GM12801 (cell line): ENCODE data around the gene STON2.

Source experiments
- TF ChIP-seq, protein P1 (sequence below): IDR thresholded peaks from one replicate; pipeline ENCODE4 v1.5.1; 2011; ENCODE audit warnings: control low read depth; ENCODE audit not compliant: insufficient read length; ENCODE audit errors: extremely low read depth

Gene STON2

GRCh38 chr14:81401420-81402122 is 1.4 kb upstream of the STON2 start:
- TF ChIP-seq, protein P1, sequence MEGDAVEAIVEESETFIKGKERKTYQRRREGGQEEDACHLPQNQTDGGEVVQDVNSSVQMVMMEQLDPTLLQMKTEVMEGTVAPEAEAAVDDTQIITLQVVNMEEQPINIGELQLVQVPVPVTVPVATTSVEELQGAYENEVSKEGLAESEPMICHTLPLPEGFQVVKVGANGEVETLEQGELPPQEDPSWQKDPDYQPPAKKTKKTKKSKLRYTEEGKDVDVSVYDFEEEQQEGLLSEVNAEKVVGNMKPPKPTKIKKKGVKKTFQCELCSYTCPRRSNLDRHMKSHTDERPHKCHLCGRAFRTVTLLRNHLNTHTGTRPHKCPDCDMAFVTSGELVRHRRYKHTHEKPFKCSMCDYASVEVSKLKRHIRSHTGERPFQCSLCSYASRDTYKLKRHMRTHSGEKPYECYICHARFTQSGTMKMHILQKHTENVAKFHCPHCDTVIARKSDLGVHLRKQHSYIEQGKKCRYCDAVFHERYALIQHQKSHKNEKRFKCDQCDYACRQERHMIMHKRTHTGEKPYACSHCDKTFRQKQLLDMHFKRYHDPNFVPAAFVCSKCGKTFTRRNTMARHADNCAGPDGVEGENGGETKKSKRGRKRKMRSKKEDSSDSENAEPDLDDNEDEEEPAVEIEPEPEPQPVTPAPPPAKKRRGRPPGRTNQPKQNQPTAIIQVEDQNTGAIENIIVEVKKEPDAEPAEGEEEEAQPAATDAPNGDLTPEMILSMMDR = no peak

DNA sequence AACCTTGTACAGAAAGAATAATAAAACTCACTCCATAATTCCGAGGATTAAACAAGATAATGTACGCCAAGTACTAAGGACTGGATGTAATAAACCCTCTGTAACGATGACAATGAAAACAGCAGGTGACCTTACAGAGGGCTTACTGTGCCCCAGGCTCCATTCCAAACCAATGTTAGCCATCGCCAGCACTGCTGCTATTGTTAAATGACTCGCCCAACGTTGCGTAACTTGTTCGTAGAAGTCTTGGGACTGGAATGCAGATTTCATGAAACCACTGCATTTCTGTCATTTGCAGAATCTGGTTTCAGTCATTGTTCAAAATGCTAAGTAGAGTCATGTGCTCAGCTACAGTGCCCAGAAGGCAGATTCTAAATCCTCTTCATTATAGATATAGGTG is 728 bp upstream of the STON2 start:
- TF ChIP-seq, protein P1 = no peak

DNA sequence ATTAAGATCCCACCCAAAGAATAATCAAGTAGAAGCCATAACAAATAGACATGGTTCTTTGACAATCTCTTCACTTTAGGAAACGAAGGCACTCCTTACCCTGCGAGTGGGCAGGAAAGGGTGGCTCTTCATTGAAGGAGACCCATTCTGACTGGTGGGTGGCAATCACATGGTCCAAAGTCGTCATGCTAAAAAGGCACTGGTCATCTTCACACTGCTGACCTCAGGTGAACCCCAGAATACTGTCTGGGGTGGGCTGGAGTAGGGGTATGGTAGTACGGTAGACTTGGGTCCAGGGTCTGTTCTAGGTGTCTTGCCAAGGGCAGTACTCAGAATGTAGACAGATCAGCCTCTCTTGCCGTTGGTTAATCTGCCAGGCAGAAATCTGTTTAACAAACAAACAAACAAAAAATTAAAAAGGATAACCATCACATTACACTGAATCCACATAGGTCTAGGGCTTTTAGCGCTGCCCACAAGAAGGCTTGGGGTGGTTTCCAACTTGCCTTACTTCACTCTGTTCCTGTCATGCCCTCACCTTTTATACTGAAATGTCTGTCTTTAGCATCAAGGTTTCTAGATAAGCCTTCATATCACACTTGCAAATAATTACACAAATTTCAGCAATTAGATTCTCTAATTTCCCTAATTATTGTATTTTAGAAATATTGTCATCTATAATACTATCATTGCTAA is 1.8 kb downstream of the STON2 start:
- TF ChIP-seq, protein P1 = no peak

DNA sequence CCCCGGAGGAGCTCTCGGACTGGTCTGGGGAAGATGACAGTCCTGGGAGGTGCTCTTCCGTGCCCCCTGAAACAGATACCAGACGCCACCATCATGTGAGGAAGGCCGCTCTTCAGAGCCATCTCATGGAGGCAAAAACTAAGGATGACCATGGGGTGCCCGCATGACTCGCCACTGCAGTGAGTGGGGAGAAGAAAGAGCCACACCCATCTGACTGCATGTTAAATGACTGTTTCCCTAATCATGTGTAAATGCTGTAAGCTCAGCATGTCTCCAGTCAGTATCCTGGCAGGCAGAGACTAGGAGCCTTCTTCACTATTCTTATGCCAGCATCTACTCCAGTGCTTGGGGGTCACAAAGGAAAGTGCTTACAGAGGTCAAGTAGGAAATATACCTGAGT is 4.0 kb downstream of the STON2 start:
- TF ChIP-seq, protein P1 = no peak

DNA sequence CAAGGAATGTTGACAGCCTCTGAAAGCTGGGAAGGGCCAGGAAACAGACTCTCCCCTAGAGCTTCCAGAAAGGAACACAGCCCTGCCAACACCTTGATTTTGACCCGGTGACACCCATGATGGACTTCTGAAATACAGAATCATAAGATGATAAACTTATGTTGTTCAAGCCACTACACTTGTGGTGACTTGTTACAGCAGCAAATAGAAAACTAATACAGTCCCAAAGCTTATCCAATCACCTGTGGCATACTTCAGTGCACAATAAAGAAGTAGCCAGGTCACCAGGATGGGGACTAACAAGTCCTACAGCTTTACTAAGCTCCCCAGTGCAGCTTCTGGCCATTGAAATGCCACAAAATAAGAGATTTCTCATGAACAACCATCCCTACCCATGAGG is 5.4 kb downstream of the STON2 start:
- TF ChIP-seq, protein P1 = no peak

DNA sequence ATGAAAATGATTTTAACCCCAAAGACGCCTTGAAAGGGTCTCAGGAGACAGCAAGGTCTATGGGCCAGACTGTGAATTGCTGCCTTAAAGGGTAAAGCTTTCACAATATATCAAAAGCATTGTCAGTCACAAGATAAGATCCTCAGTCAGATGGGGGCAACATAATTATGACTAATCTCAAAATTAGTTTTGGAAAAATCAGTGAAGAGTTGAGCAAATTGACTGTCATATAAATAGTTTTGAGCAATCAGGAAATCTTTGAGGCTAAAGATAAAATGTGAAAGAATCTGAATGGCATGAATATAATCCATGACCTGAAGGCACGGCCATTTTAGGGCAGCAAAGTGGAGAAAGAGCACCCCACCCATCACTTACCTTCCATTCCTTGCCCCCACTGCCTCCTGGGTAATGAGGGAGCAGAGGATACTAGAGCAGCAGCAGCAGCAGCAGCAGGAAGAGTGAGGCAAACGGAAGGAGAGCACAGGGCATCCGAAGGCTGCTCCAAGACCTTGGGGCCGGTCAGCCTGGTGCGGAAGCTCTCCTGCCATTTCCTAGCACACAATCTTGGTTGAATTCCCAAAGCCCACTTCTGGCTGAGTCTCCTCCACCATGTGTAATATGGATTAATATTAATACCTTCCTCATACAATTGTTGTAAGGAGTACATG is 7.0 kb downstream of the STON2 start:
- TF ChIP-seq, protein P1 = no peak

- TF ChIP-seq, protein P1 = no peak
These were observed 8.1 kb downstream of the STON2 start for GRCh38 chr14:81392052-81392451.
